GM23248 (cell line): ENCODE data around the gene APOL2.

ENCODE experiments used
- EZH2 ChIP-seq: fragments of 200-600 bp; sonication (generic); IDR thresholded peaks from 2 replicates; pipeline ENCODE4 v1.6.1; 2018; ENCODE audit warnings: antibody characterized with exemption, mild to moderate bottlenecking; ENCODE audit not compliant: insufficient read depth, poor library complexity, severe bottlenecking
- EZH2phosphoT487 ChIP-seq: fragments of 200-600 bp; sonication (generic); IDR thresholded peaks from 2 replicates; pipeline ENCODE4 v1.6.1; 2018; ENCODE audit warnings: antibody characterized with exemption, moderate library complexity, mild to moderate bottlenecking, low read depth; ENCODE audit not compliant: insufficient read depth

GRCh38 chr22:36180038-36180880, 59.1 kb downstream of the APOL2 start:
- TF ChIP-seq EZH2 (no peak), EZH2phosphoT487 (no peak)
